ENCODE measurements around the gene SUPT6H.

DNA sequence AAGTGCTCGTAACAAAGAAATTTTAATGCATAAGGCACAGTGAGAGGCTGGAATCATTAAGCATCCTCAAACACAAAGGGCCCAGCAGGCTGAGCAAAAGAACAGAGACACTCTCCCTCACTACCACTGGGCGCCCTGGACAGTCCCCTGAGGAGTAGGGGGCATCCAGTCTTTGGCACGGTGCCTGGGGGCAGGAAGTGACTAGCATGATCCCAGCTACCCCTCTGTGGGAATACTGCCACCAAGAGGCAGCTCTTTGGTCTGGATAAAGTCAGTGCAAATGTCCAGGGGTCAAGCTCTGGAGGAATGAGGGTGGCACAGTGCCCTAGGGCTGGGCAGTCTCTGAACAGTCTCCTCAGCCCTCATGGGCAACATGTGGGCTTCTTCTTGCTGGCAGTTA is 52.3 kb downstream of the SUPT6H start:
- TF ChIP-seq, protein P1, sequence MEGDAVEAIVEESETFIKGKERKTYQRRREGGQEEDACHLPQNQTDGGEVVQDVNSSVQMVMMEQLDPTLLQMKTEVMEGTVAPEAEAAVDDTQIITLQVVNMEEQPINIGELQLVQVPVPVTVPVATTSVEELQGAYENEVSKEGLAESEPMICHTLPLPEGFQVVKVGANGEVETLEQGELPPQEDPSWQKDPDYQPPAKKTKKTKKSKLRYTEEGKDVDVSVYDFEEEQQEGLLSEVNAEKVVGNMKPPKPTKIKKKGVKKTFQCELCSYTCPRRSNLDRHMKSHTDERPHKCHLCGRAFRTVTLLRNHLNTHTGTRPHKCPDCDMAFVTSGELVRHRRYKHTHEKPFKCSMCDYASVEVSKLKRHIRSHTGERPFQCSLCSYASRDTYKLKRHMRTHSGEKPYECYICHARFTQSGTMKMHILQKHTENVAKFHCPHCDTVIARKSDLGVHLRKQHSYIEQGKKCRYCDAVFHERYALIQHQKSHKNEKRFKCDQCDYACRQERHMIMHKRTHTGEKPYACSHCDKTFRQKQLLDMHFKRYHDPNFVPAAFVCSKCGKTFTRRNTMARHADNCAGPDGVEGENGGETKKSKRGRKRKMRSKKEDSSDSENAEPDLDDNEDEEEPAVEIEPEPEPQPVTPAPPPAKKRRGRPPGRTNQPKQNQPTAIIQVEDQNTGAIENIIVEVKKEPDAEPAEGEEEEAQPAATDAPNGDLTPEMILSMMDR (conservative IDR thresholded peaks at IDR 0.05 in 1 of 2, IDR thresholded peaks at IDR 0.05 in 1 of 2; ENCODE audit: extremely low read depth in 1 of 2, insufficient read depth in 1 of 2, low read depth in 1 of 2, low read length in 2 of 2): no peak
- no peak for TF ChIP-seq EZH2 (IDR thresholded peaks at IDR 0.05; ENCODE audit: borderline replicate concordance, low read length)
